Left lung (tissue), 10 donors: ENCODE results near the gene MAPK8IP1. TPM values are rescaled to one million over a fixed set of nuclear protein-coding genes. Genes with fewer than 3 reads are reported as not detected.

Experiments
- ATAC-seq: fragments of 200-7000 bp; cut with Tn5 transposase; one replicate; pipeline ENCODE4 v1.9.1; 2020; ENCODE audit warnings: moderate library complexity
- DNase-seq, 4 donors: peaks; one replicate each; pipeline ENCODE4 v3.0.0-alpha.2; 2013 to 2020
- H3K27ac ChIP-seq, 2 donors: fragments of 200-600 bp; sonication (generic) in 1 of 2; one replicate each; pipeline versions ENCODE4 v1.5.0 to v1.8.0; 2020 to 2021
- H3K27me3 ChIP-seq, 2 donors: fragments of 200-600 bp; sonication (generic) in 1 of 2; one replicate each; pipeline versions ENCODE4 v1.5.0 to v1.8.0; 2020 to 2021
- H3K36me3 ChIP-seq, 2 donors: fragments of 200-600 bp; sonication (generic) in 1 of 2; one replicate each; pipeline versions ENCODE4 v1.5.0 to v1.8.0; 2020 to 2021
- H3K4me1 ChIP-seq, 2 donors: fragments of 200-600 bp; one replicate each; pipeline ENCODE4 v1.8.0; 2021
- H3K4me3 ChIP-seq, 2 donors: fragments of 200-600 bp; sonication (generic) in 1 of 2; one replicate each; pipeline versions ENCODE4 v1.5.0 to v1.8.0; 2020 to 2021; ENCODE audit warnings: mild to moderate bottlenecking in 1 of 2
- H3K9me3 ChIP-seq, 2 donors: fragments of 200-600 bp; sonication (generic) in 1 of 2; one replicate each; pipeline versions ENCODE4 v1.5.0 to v1.8.0; 2020 to 2021
- CTCF ChIP-seq, 2 donors: fragments of 200-600 bp; sonication (generic) in 1 of 2; IDR thresholded peaks; one replicate each; pipeline versions ENCODE4 v1.5.0 to v1.8.0; 2021; ENCODE audit warnings: antibody characterized with exemption in 2 of 2
- intact Hi-C, 2 donors: fragments of 100-400 bp; cut with DNase I; formaldehyde crosslinking; loops; one replicate each; pipeline versions ENCODE4 v1.11.2 to v1.14.2; 2022
- polyA plus RNA-seq, 6 donors: library from polyadenylated mRNA; unstranded; fragments of 120-200 nt; gene quantifications; one replicate each; pipeline ENCODE4 v1.2.1, GENCODE V29; 2013; ENCODE audit not compliant: insufficient read length in 6 of 6
- total RNA-seq, 2 donors: library from RNA; stranded (reverse); fragmentation: NEBNext Ultra II Directional; extraction: Animal tissue kit (Norgen Biotek cat#: 25700); gene quantifications; one replicate each; pipeline ENCODE4 v1.2.1, GENCODE V29; 2021
- donor health status: DM: no; HTN: yes; CAD: no.
- donor health status: DM: no; HTN: no; CAD: no.

MAPK8IP1 gene
- total and polyA plus RNA-seq, 8 donors = 4.3 to 10.4 (median 6.9) TPM

- peaks cover 0 to 8% of the 10 kb centered on the region in 2 donors for H3K27me3 ChIP-seq
Measured at GRCh38 chr11:45930031-45930794, 44.8 kb downstream of the MAPK8IP1 start.

GRCh38 chr11:45930951-45931570 is 45.6 kb downstream of the MAPK8IP1 start:
- peaks cover 0 to 5% of the 10 kb centered on the region in 2 donors for H3K27me3 ChIP-seq
- peaks cover 0 to 54% of the 10 kb centered on the region in 2 donors for H3K36me3 ChIP-seq
- ATAC-seq (no peak), DNase-seq (no peak)
- H3K9me3 ChIP-seq = no peaks in the 10 kb centered on the region
- intact Hi-C loops = no loop called here
- peak overlapping the region in 1 of 2 donors; percentile 5 for H3K27ac ChIP-seq
- peaks cover 0 to 22% of the 10 kb centered on the region in 2 donors for H3K4me1 ChIP-seq
- no peak overlapping the region for H3K4me3 ChIP-seq
- no peak for TF ChIP-seq CTCF (IDR thresholded peaks at IDR 0.05)

More at GRCh38 chr11:45930031-45930794, 44.8 kb downstream of the MAPK8IP1 start:
- Histone ChIP-seq H3K9me3 (no peaks in the 10 kb centered on the region), H3K27ac (peak overlapping the region in 1 of 2 donors; percentile 23), H3K4me1 (peaks cover 0 to 22% of the 10 kb centered on the region in 2 donors), H3K4me3 (no peak overlapping the region), H3K36me3 (peaks cover 0 to 46% of the 10 kb centered on the region in 2 donors)
- DNase-seq = peak in 1 of 4 donors; percentile 61
- TF ChIP-seq CTCF (IDR thresholded peaks at IDR 0.05) = no peak
- intact Hi-C loops = no loop called here
- ATAC-seq = peak; percentile 60

- peaks cover 0 to 61% of the 10 kb centered on the region in 2 donors for H3K36me3 ChIP-seq
- ATAC-seq = no peak
- DNase-seq = no peak
- no peak overlapping the region for H3K4me3 ChIP-seq
- H3K27me3 ChIP-seq = no peaks in the 10 kb centered on the region
- H3K27ac ChIP-seq = peak overlapping the region in 1 of 2 donors; percentile 5
- intact Hi-C loops = no loop called here
- peaks cover 0 to 22% of the 10 kb centered on the region in 2 donors for H3K4me1 ChIP-seq
- no peaks in the 10 kb centered on the region for H3K9me3 ChIP-seq
- TF ChIP-seq CTCF (IDR thresholded peaks at IDR 0.05) = no peak
Measured at GRCh38 chr11:45931739-45932138, 46.3 kb downstream of the MAPK8IP1 start.

- ATAC-seq (no peak), DNase-seq (no peak)
- H3K36me3 ChIP-seq = peaks cover 0 to 66% of the 10 kb centered on the region in 2 donors
- no peak for TF ChIP-seq CTCF (IDR thresholded peaks at IDR 0.05)
- H3K9me3 ChIP-seq = no peaks in the 10 kb centered on the region
- H3K4me1 ChIP-seq = peaks cover 0 to 22% of the 10 kb centered on the region in 2 donors
- H3K4me3 ChIP-seq = no peak overlapping the region
- H3K27me3 ChIP-seq = no peaks in the 10 kb centered on the region
- no peak overlapping the region for H3K27ac ChIP-seq
- intact Hi-C loops = no loop called here
Measured at GRCh38 chr11:45932217-45932616, 46.8 kb downstream of the MAPK8IP1 start.
